IMR-90 (cell line): ENCODE data around the gene HIF1A. TPM values are rescaled to one million over a fixed set of nuclear protein-coding genes. Genes with fewer than 3 reads are reported as not detected.

Experiments used
- ATAC-seq: fragments of 200-7000 bp; cut with Tn5 transposase; 2 replicates; pipeline ENCODE4 v1.9.1; 2020; ENCODE audit warnings: low read depth, mild to moderate bottlenecking, moderate library complexity
- BruUV-seq: library from RNA; stranded (reverse); fragments of 400-500 nt; replicated peaks from 2 replicates; lab custom pipeline; 2021; lab: Mats Ljungman, UMichigan
- CTCF ChIA-PET: fragments of 300-600 bp; formaldehyde crosslinking; extraction: SDS; loops from one replicate; lab custom pipeline; 2021; ENCODE audit warnings: antibody characterized with exemption; lab: Yijun Ruan, JAX
- POLR2A ChIA-PET: fragments of 300-600 bp; sonication (Branson Sonifier 250); formaldehyde crosslinking; loops from one replicate; lab custom pipeline; 2022; ENCODE audit warnings: antibody characterized with exemption; ENCODE audit not compliant: unreplicated experiment; lab: Charles Lee
- DNase-seq: peaks from one replicate; pipeline ENCODE4 v3.0.0; 2013
- H2AFZ ChIP-seq: replicated peaks from 2 replicates; pipeline ENCODE3; 2013; ENCODE audit warnings: low read length, mild to moderate bottlenecking; ENCODE audit not compliant: poor library complexity
- H2AK5ac ChIP-seq: 2 replicates; pipeline ENCODE4 v1.6.1; 2013; ENCODE audit warnings: low read depth, low read length, inconsistent platforms
- H2AK9ac ChIP-seq: replicated peaks from 2 replicates; pipeline ENCODE3; 2013; ENCODE audit warnings: mild to moderate bottlenecking, low read depth, low read length, moderate library complexity; ENCODE audit not compliant: poor library complexity
- H2BK120ac ChIP-seq: 2 replicates; pipeline ENCODE4 v1.6.1; 2013; ENCODE audit warnings: low read depth, low read length, inconsistent platforms
- H2BK15ac ChIP-seq: 3 replicates; pipeline ENCODE4 v1.6.1; 2013; ENCODE audit warnings: low read depth, low read length, inconsistent platforms
- H2BK20ac ChIP-seq: 2 replicates; pipeline ENCODE4 v1.6.1; 2013; ENCODE audit warnings: low read depth, mild to moderate bottlenecking, inconsistent platforms, low read length, moderate library complexity
- H2BK5ac ChIP-seq: 2 replicates; pipeline ENCODE4 v1.6.1; 2013; ENCODE audit warnings: mild to moderate bottlenecking, low read depth, low read length, inconsistent platforms; ENCODE audit not compliant: poor library complexity, severe bottlenecking
- H3K14ac ChIP-seq: replicated peaks from 2 replicates; pipeline ENCODE4 v1.6.1; 2013; ENCODE audit warnings: low read depth, low read length, inconsistent platforms
- H3K18ac ChIP-seq: 2 replicates; pipeline ENCODE4 v1.6.1; 2013; ENCODE audit warnings: low read depth, low read length, control low read depth
- H3K23ac ChIP-seq: 2 replicates; pipeline ENCODE4 v1.6.1; 2013; ENCODE audit warnings: low read depth, low read length, inconsistent platforms
- H3K27ac ChIP-seq: 2 replicates; pipeline ENCODE4 v1.5.1; 2013; ENCODE audit warnings: mild to moderate bottlenecking, control low read depth, low read length; ENCODE audit not compliant: insufficient read depth
- H3K27me3 ChIP-seq: 2 replicates; pipeline ENCODE4 v1.6.1; 2013; ENCODE audit warnings: low read length; ENCODE audit not compliant: control insufficient read depth, insufficient read depth
- H3K36me3 ChIP-seq: 2 replicates; pipeline ENCODE4 v1.6.1; 2013; ENCODE audit warnings: low read length, mixed read lengths; ENCODE audit not compliant: control insufficient read depth, insufficient read depth
- H3K4ac ChIP-seq: 2 replicates; pipeline ENCODE4 v1.6.1; 2013; ENCODE audit warnings: low read depth, low read length, inconsistent platforms
- H3K4me1 ChIP-seq: 2 replicates; pipeline ENCODE4 v1.6.1; 2013; ENCODE audit warnings: low read length, mixed read lengths; ENCODE audit not compliant: control insufficient read depth, insufficient read depth
- H3K4me2 ChIP-seq: 2 replicates; pipeline ENCODE4 v1.6.1; 2013; ENCODE audit warnings: low read depth, mild to moderate bottlenecking, control low read depth, low read length, moderate library complexity
- H3K4me3 ChIP-seq: 2 replicates; pipeline ENCODE4 v1.5.1; 2013; ENCODE audit warnings: low read depth, mild to moderate bottlenecking, control low read depth, low read length, moderate library complexity; ENCODE audit not compliant: insufficient read depth
- H3K56ac ChIP-seq: 2 replicates; pipeline ENCODE4 v1.6.1; 2013; ENCODE audit warnings: low read length, inconsistent platforms; ENCODE audit not compliant: insufficient read depth; ENCODE audit errors: extremely low read depth
- H3K79me1 ChIP-seq, 2 experiments: 2 replicates each; pipeline ENCODE4 v1.6.1; 2013; ENCODE audit warnings: low read length in 2 of 2, inconsistent platforms in 1 of 2, low read depth in 1 of 2
- H3K9ac ChIP-seq: 2 replicates; pipeline ENCODE4 v1.6.1; 2013; ENCODE audit warnings: low read depth, low read length, control low read depth
- H3K9me1 ChIP-seq: 2 replicates; pipeline ENCODE4 v1.6.1; 2013; ENCODE audit warnings: low read length, inconsistent platforms; ENCODE audit not compliant: insufficient read depth
- H3K9me3 ChIP-seq: 2 replicates; pipeline ENCODE4 v1.6.1; 2013; ENCODE audit warnings: low read length; ENCODE audit not compliant: control insufficient read depth, insufficient read depth
- H4K20me1 ChIP-seq: 2 replicates; pipeline ENCODE4 v1.6.1; 2013; ENCODE audit warnings: low read length, inconsistent platforms; ENCODE audit not compliant: insufficient read depth
- H4K5ac ChIP-seq: 2 replicates; pipeline ENCODE4 v1.6.1; 2013; ENCODE audit warnings: mild to moderate bottlenecking, low read depth, low read length, control low read depth
- H4K8ac ChIP-seq, 2 experiments: 2 replicates each; pipeline ENCODE4 v1.6.1; 2013; ENCODE audit warnings: low read depth in 2 of 2, low read length in 2 of 2, control low read depth in 1 of 2, inconsistent platforms in 1 of 2
- H4K91ac ChIP-seq: 2 replicates; pipeline ENCODE4 v1.6.1; 2013; ENCODE audit warnings: low read depth, low read length, inconsistent platforms; ENCODE audit not compliant: insufficient read depth
- BHLHE40 ChIP-seq: fragments of 150-350 bp; IDR thresholded peaks from 2 replicates; pipeline ENCODE4 v1.6.1; 2016; ENCODE audit warnings: mild to moderate bottlenecking, low read depth, low read length
- CEBPB ChIP-seq: IDR thresholded peaks from 2 replicates; pipeline ENCODE4 v1.6.1; 2012; ENCODE audit warnings: low read depth, low read length, improper control_type of control experiment
- CHD1 ChIP-seq: IDR thresholded peaks from 2 replicates; pipeline ENCODE4 v1.6.1; 2012; ENCODE audit warnings: low read depth, low read length, improper control_type of control experiment
- ELK1 ChIP-seq: fragments of 150-350 bp; IDR thresholded peaks from 2 replicates; pipeline ENCODE4 v1.6.1; 2016; ENCODE audit warnings: low read depth, mild to moderate bottlenecking, low read length, moderate library complexity, borderline replicate concordance
- FOS ChIP-seq: fragments of 150-350 bp; IDR thresholded peaks from 2 replicates; pipeline ENCODE4 v1.6.1; 2016; ENCODE audit warnings: low read depth, low read length
- MAFK ChIP-seq: IDR thresholded peaks from 2 replicates; pipeline ENCODE4 v1.6.1; 2012; ENCODE audit warnings: low read depth, low read length, improper control_type of control experiment
- MAZ ChIP-seq: IDR thresholded peaks from 2 replicates; pipeline ENCODE4 v1.6.1; 2012; ENCODE audit warnings: low read depth, mild to moderate bottlenecking, low read length, improper control_type of control experiment, moderate library complexity, borderline replicate concordance
- MXI1 ChIP-seq: IDR thresholded peaks from 2 replicates; pipeline ENCODE4 v1.6.1; 2012; ENCODE audit warnings: low read depth, mild to moderate bottlenecking, low read length, moderate library complexity, borderline replicate concordance
- NFE2L2 ChIP-seq: fragments of 150-350 bp; IDR thresholded peaks from 2 replicates; pipeline ENCODE4 v1.6.1; 2016; ENCODE audit warnings: low read depth, mild to moderate bottlenecking, low read length
- POLR2A ChIP-seq: IDR thresholded peaks from 2 replicates; pipeline ENCODE4 v1.6.1; 2012; ENCODE audit warnings: mild to moderate bottlenecking, low read depth, low read length
- RAD21 ChIP-seq: IDR thresholded peaks from 2 replicates; pipeline ENCODE4 v1.6.1; 2012; ENCODE audit warnings: low read length, improper control_type of control experiment
- RCOR1 ChIP-seq: IDR thresholded peaks from 2 replicates; pipeline ENCODE4 v1.6.1; 2012; ENCODE audit warnings: mild to moderate bottlenecking, low read length, improper control_type of control experiment; ENCODE audit not compliant: insufficient replicate concordance
- RFX5 ChIP-seq: IDR thresholded peaks from 2 replicates; pipeline ENCODE4 v1.8.0; 2012; ENCODE audit warnings: low read depth, mild to moderate bottlenecking, low read length, moderate library complexity
- SMC3 ChIP-seq: fragments of 150-350 bp; IDR thresholded peaks from 2 replicates; pipeline ENCODE4 v1.6.1; 2016; ENCODE audit warnings: low read depth, mild to moderate bottlenecking, antibody characterized with exemption, low read length, moderate library complexity
- USF2 ChIP-seq: fragments of 150-350 bp; IDR thresholded peaks from 2 replicates; pipeline ENCODE4 v1.6.1; 2017; ENCODE audit warnings: mild to moderate bottlenecking, antibody characterized with exemption, low read length, low read depth
- dilution Hi-C: fragments of 300-500 bp; cut with HindIII; formaldehyde crosslinking; loops from one replicate; pipeline ENCODE4 v1.14.3; 2018; ENCODE audit warnings: low sequenced_read_pairs; ENCODE audit not compliant: unreplicated experiment
- in situ Hi-C: fragments of 300-500 bp; cut with MboI; formaldehyde crosslinking; loops from 3 replicates; pipeline ENCODE4 v1.14.3; 2019; ENCODE audit warnings: low sequenced_read_pairs, inconsistent platforms, mixed read lengths
- intact Hi-C: fragments of 100-400 bp; cut with micrococcal nuclease; formaldehyde crosslinking; loops from 2 replicates; pipeline ENCODE4 v1.10.0; 2022
- polyA plus RNA-seq, 3 experiments: library from polyadenylated mRNA; depleted of rRNA; stranded (reverse); fragments of >200 nt; gene quantifications; 2 replicates each; pipeline ENCODE4 v1.2.3, GENCODE V29; 2012; ENCODE audit warnings: low replicate concordance in 1 of 3
- total RNA-seq: library from RNA; depleted of rRNA; stranded (reverse); fragments of >200 nt; gene quantifications from 2 replicates; pipeline ENCODE4 v1.2.3, GENCODE V29; 2012
- TF ChIP-seq, protein P1 (sequence below): conservative IDR thresholded peaks from 2 replicates; pipeline ENCODE4 v1.5.1; 2012; ENCODE audit warnings: mild to moderate bottlenecking, low read depth, low read length, improper control_type of control experiment

Gene HIF1A
- total and polyA plus RNA-seq, 2 of the 4 experiments (the other 2 are of a cell fraction) = 128 to 301 TPM

- in situ Hi-C loops (no loop called here), dilution Hi-C loops (no loop called here), intact Hi-C loops (no loop called here)
- H2BK5ac ChIP-seq = peak overlapping the region; percentile 23
- ChIA-PET POLR2A (interaction anchor here (0.6 kb wide), 1 partner anchor 113 kb away, joined by 3 read pairs; no protein-coding TSS in a partner anchor), CTCF (no interaction called here)
- H4K8ac ChIP-seq = peak overlapping the region in 1 of 2 experiments; percentile 9; a peak in 1 of 4 replicates
- H3K27ac ChIP-seq = peak overlapping the region; percentile 37; the same call in 1 of the 2 replicates
- peak overlapping the region; percentile 60; the same call in 1 of the 2 replicates for H3K23ac ChIP-seq
- no peaks in the 10 kb centered on the region for H3K27me3 ChIP-seq
- peaks cover 8% of the 10 kb centered on the region for H4K20me1 ChIP-seq
- H3K79me1 ChIP-seq = no peaks in the 10 kb centered on the region; a peak in 1 of 4 replicates
- H2AK5ac ChIP-seq = no peak overlapping the region; the same call in 1 of the 2 replicates
- H2BK15ac ChIP-seq = peak overlapping the region; percentile 5; the same call in 1 of the 3 replicates
- TF ChIP-seq NFE2L2 = no peak
- TF ChIP-seq ELK1 = no peak
- no peak for TF ChIP-seq USF2
- TF ChIP-seq CEBPB = no peak
- TF ChIP-seq FOS = no peak
- TF ChIP-seq SMC3 = no peak
- no peak for TF ChIP-seq RAD21
- TF ChIP-seq, protein P1, sequence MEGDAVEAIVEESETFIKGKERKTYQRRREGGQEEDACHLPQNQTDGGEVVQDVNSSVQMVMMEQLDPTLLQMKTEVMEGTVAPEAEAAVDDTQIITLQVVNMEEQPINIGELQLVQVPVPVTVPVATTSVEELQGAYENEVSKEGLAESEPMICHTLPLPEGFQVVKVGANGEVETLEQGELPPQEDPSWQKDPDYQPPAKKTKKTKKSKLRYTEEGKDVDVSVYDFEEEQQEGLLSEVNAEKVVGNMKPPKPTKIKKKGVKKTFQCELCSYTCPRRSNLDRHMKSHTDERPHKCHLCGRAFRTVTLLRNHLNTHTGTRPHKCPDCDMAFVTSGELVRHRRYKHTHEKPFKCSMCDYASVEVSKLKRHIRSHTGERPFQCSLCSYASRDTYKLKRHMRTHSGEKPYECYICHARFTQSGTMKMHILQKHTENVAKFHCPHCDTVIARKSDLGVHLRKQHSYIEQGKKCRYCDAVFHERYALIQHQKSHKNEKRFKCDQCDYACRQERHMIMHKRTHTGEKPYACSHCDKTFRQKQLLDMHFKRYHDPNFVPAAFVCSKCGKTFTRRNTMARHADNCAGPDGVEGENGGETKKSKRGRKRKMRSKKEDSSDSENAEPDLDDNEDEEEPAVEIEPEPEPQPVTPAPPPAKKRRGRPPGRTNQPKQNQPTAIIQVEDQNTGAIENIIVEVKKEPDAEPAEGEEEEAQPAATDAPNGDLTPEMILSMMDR = no peak
- no peak for TF ChIP-seq RFX5
- TF ChIP-seq MAFK = no peak
- no peak for TF ChIP-seq RCOR1
- no peak for TF ChIP-seq BHLHE40
- no peak for TF ChIP-seq POLR2A
- TF ChIP-seq MAZ = no peak
- no peak for TF ChIP-seq CHD1
- no peak for TF ChIP-seq MXI1
- no peak overlapping the region for H2AFZ ChIP-seq
- H3K14ac ChIP-seq = no peak overlapping the region
- no peak overlapping the region for H4K91ac ChIP-seq
- DNase-seq = no peak
- H3K4me2 ChIP-seq = no peak overlapping the region
- no peak overlapping the region for H2AK9ac ChIP-seq
- no peak overlapping the region for H4K5ac ChIP-seq
- H3K9me3 ChIP-seq = no peaks in the 10 kb centered on the region
- H3K9me1 ChIP-seq = no peaks in the 10 kb centered on the region
- no TSS peak for BruUV-seq
- no peak overlapping the region for H3K4me3 ChIP-seq
- H3K9ac ChIP-seq = peak overlapping the region; percentile 33; the same call in 1 of the 2 replicates
- H3K4me1 ChIP-seq = no peaks in the 10 kb centered on the region; the same call in none of the 2 replicates
- H2BK20ac ChIP-seq = 0 out of 2 replicates have a peak overlapping the region, but pooled peaks have one; percentile 18
- H3K36me3 ChIP-seq = no peaks in the 10 kb centered on the region
- peak overlapping the region; percentile 57; the same call in 1 of the 2 replicates for H3K18ac ChIP-seq
- no peak overlapping the region; the same call in 1 of the 2 replicates for H3K4ac ChIP-seq
- H2BK120ac ChIP-seq = peak overlapping the region; percentile 16; the same call in 1 of the 2 replicates
- no peak for ATAC-seq
- H3K56ac ChIP-seq = no peak overlapping the region
Observed at GRCh38 chr14:61691495-61691894, 3.8 kb upstream of the HIF1A start.
